ENCODE results near the gene RPH3AL.

GRCh38 chr17:278055-278675 lies 74.4 kb downstream of the RPH3AL start:
- TF ChIP-seq REST (IDR thresholded peaks at IDR 0.05; ENCODE audit: borderline replicate concordance) (no peak), CTCF (IDR thresholded peaks at IDR 0.05; ENCODE audit: poor library complexity, severe bottlenecking) (no peak), EP300 (conservative IDR thresholded peaks at IDR 0.05; ENCODE audit: poor library complexity, severe bottlenecking) (no peak), SMC3 (conservative IDR thresholded peaks at IDR 0.05; ENCODE audit: poor library complexity) (no peak), EZH2 (IDR thresholded peaks at IDR 0.05; ENCODE audit: borderline replicate concordance, insufficient read depth, low read length, poor library complexity, severe bottlenecking) (no peak), POLR2AphosphoS5 (IDR thresholded peaks at IDR 0.05) (no peak), RAD21 (conservative IDR thresholded peaks at IDR 0.05) (no peak)

Data from neural cell (in vitro differentiated cells).